ENCODE measurements around the gene KRT32. TPM values are rescaled to one million over a fixed set of nuclear protein-coding genes. Genes with fewer than 3 reads are reported as not detected.
A peak's percentile ranks its signal among the peaks of the same experiment; 100 is the strongest.

The KRT32 gene
- total and polyA plus RNA-seq, 12 donors, result not detected

GRCh38 chr17:41486809-41487530, 19.8 kb upstream of the KRT32 start:
- Histone ChIP-seq H3K27ac (no peak overlapping the region), H3K4me1 (replicated peaks in 1 of 2) (no peaks in the 10 kb centered on the region), H3K27me3 (no peaks in the 10 kb centered on the region), H3K36me3 (replicated peaks in 1 of 2) (no peaks in the 10 kb centered on the region), H3K9me3 (replicated peaks in 1 of 3) (no peaks in the 10 kb centered on the region), H3K4me3 (no peak overlapping the region)
- intact Hi-C loops (cut with DNase I), result no loop called here
- DNase-seq, result peak in 4 of 7 donors; percentile 39 to 64 (median 51)
- TF ChIP-seq CTCF (IDR thresholded peaks at IDR 0.05) (peak in 4 of 6 experiments; percentile 23 to 43 (median 38)), POLR2A (IDR thresholded peaks at IDR 0.05) (no peak)
- 51 to 85% (median 72%) methylated on average over 14 to 29 of the region's 29 CpGs for WGBS, 4 donors

GRCh38 chr17:41486316-41486715, 19.1 kb upstream of the KRT32 start:
- no peak for DNase-seq
- WGBS, 4 donors, result 83 to 94% (median 93%) methylated on average over 12 to 13 of the region's 13 CpGs
- no peaks in the 10 kb centered on the region for H3K9me3 ChIP-seq (replicated peaks in 1 of 3)
- no peaks in the 10 kb centered on the region for H3K27me3 ChIP-seq
- no peak for TF ChIP-seq CTCF (IDR thresholded peaks at IDR 0.05)
- no peak for TF ChIP-seq POLR2A (IDR thresholded peaks at IDR 0.05)
- H3K4me1 ChIP-seq (replicated peaks in 1 of 2), result no peaks in the 10 kb centered on the region
- H3K4me3 ChIP-seq, result no peak overlapping the region
- no peak overlapping the region for H3K27ac ChIP-seq
- intact Hi-C loops (cut with DNase I), result no loop called here
- H3K36me3 ChIP-seq (replicated peaks in 1 of 2), result no peaks in the 10 kb centered on the region

GRCh38 chr17:41484920-41485904, 18.0 kb upstream of the KRT32 start:
- TF ChIP-seq CTCF (IDR thresholded peaks at IDR 0.05), result no peak
- no peak for TF ChIP-seq POLR2A (IDR thresholded peaks at IDR 0.05)
- Histone ChIP-seq H3K4me3 (no peak overlapping the region), H3K27ac (no peak overlapping the region), H3K4me1 (replicated peaks in 1 of 2) (no peaks in the 10 kb centered on the region), H3K27me3 (no peaks in the 10 kb centered on the region), H3K36me3 (replicated peaks in 1 of 2) (no peaks in the 10 kb centered on the region), H3K9me3 (replicated peaks in 1 of 3) (no peaks in the 10 kb centered on the region)
- DNase-seq, result no peak
- 82 to 91% (median 84%) methylated on average over 7 to 8 of the region's 8 CpGs for WGBS, 4 donors
- intact Hi-C loops (cut with DNase I), result no loop called here
